Measurements from ENCODE around the gene ISLR2.

The ISLR2 gene

GRCh38 chr15:74136814-74137536 lies 6.6 kb downstream of the ISLR2 start:
- DNase-seq (ENCODE audit: low read depth): no peak
- TF ChIP-seq, protein P1, sequence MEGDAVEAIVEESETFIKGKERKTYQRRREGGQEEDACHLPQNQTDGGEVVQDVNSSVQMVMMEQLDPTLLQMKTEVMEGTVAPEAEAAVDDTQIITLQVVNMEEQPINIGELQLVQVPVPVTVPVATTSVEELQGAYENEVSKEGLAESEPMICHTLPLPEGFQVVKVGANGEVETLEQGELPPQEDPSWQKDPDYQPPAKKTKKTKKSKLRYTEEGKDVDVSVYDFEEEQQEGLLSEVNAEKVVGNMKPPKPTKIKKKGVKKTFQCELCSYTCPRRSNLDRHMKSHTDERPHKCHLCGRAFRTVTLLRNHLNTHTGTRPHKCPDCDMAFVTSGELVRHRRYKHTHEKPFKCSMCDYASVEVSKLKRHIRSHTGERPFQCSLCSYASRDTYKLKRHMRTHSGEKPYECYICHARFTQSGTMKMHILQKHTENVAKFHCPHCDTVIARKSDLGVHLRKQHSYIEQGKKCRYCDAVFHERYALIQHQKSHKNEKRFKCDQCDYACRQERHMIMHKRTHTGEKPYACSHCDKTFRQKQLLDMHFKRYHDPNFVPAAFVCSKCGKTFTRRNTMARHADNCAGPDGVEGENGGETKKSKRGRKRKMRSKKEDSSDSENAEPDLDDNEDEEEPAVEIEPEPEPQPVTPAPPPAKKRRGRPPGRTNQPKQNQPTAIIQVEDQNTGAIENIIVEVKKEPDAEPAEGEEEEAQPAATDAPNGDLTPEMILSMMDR (conservative IDR thresholded peaks at IDR 0.05; ENCODE audit: low read depth, low read length): no peak
- peak overlapping the region; percentile 58 for H3K4me3 ChIP-seq (ENCODE audit: low read depth, low read length)

GRCh38 chr15:74137537-74137894 lies 7.1 kb downstream of the ISLR2 start:
- no peak overlapping the region for H3K4me3 ChIP-seq (ENCODE audit: low read depth, low read length)
- TF ChIP-seq, protein P1 (conservative IDR thresholded peaks at IDR 0.05; ENCODE audit: low read depth, low read length): no peak
- DNase-seq (ENCODE audit: low read depth): no peak

DNA sequence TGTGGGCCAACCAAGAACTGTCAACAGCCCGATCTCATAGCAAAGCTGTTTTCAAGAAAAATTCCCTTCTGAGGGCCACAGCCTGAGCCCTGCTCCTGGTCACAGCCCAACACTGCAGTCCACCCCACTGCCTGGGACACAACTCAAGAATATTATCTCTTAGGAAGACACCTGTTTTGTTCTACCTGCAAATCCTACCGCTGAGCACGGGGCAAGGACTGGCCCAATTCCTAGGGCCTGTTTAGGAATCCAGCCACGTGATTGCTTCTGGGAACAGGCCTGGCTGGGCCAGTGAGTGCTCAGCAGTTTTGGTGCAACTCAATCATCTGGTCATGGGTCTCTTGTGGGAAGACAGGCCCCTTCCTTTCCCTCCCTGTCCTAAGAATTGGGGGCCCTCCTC lies 8.3 kb downstream of the ISLR2 start:
- DNase-seq (ENCODE audit: low read depth): no peak
- TF ChIP-seq, protein P1 (conservative IDR thresholded peaks at IDR 0.05; ENCODE audit: low read depth, low read length): no peak
- H3K4me3 ChIP-seq (ENCODE audit: low read depth, low read length): no peak overlapping the region

GRCh38 chr15:74141591-74141990 lies 11.2 kb downstream of the ISLR2 start:
- TF ChIP-seq, protein P1 (conservative IDR thresholded peaks at IDR 0.05; ENCODE audit: low read depth, low read length): no peak
- DNase-seq (ENCODE audit: low read depth): peak; percentile 65
- no peak overlapping the region for H3K4me3 ChIP-seq (ENCODE audit: low read depth, low read length)

GRCh38 chr15:74144153-74144775 lies 13.9 kb downstream of the ISLR2 start:
- TF ChIP-seq, protein P1 (conservative IDR thresholded peaks at IDR 0.05; ENCODE audit: low read depth, low read length): peak; percentile 18
- H3K4me3 ChIP-seq (ENCODE audit: low read depth, low read length): no peak overlapping the region
- no peak for DNase-seq (ENCODE audit: low read depth)

- no peak for DNase-seq (ENCODE audit: low read depth)
- H3K4me3 ChIP-seq (ENCODE audit: low read depth, low read length): no peak overlapping the region
- TF ChIP-seq, protein P1 (conservative IDR thresholded peaks at IDR 0.05; ENCODE audit: low read depth, low read length): no peak
Measured at GRCh38 chr15:74146277-74146800, 16.0 kb downstream of the ISLR2 start.
